Stimulated activated CD8-positive, alpha-beta memory T cell treated with anti-CD3 and anti-CD28 coated beads, Interleukin-12 subunit alpha, Interleukin-12 subunit beta, amount 100 ng/mL, for 24 hours (primary cell): ENCODE data around the gene RFFL.
A peak's percentile ranks its signal among the peaks of the same experiment; 100 is the strongest.
"Not testable (repeated sequence)": the region's sequence is repeated elsewhere in the genome, so short reads cannot be mapped to it uniquely, and the experiment has no call there.

Experiments
- DNase-seq: peaks from one replicate; pipeline ENCODE4 v3.0.0-alpha.2; 2020; ENCODE audit errors: extremely low read depth

The RFFL gene

DNA sequence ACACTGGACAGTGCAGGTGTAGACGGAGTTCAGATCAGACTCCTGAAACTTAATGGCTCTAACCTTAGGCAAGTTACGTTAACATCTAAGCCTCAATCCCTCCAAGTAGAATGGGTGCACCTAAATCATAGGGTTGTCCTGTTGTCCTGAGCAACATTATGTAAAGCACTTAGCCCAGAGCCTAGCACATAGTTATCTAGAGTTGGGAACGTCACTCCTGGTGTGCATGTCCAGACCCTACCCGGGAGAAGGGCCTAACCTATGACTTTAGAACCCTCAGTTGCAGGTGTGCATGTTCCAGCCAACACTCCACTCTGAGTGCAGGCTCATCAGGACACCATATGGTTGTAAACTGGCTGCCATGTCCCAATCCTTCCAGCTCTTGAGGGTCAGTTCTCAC is 57.2 kb downstream of the RFFL start:
- no peak for DNase-seq

DNA sequence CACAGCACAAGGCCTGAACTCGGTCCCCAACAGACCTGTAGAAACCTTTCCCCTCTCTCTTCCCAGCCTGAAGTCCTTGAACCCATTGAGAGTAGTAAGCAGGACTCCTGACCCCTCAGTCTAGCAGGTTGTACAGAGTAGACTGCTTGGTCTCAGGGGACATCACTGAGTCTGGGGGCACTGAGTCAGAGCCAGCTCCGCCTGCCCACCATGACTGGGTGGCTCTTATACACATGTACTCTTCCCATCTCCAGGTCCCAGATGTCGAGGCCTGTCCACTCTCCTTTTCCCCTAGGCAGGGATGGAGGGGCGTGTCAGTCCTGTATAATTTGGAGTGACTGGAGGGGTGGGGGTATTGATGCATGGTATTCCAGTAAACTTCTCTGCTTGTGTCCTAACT is 59.7 kb downstream of the RFFL start:
- no peak for DNase-seq

DNA sequence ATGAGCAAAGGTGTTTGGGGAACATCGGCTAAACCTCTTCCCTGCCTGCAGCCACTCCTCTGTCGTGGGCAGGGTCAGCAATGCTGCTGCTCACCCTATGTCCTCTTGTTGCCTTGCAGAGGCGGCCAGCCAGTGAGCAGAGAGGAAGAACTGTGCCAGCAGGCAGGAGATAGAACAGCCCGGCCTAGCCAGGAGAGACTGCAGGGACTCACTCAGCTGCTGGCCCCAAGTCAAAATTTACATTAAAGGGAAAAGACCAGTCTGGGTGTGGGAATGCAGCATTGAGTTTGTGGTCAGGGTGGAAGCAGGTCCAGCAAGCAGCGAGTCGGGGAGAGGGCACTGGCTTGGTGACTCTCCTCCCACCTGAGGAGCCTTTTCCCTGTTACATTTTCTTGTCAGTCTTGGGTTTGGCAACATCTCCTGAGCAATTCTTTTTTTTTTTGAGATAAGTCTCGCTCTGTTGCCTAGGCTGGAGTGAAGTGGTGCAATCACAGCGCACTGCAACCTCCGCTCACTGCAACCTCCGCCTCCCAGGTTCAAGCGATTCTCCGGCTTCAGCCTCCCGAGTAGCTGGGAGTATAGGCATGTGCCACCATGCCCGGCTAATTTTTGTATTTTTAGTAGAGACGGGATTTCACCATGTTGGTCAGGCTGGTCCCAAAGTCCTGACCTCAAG is 60.5 kb downstream of the RFFL start:
- no peak for DNase-seq

DNA sequence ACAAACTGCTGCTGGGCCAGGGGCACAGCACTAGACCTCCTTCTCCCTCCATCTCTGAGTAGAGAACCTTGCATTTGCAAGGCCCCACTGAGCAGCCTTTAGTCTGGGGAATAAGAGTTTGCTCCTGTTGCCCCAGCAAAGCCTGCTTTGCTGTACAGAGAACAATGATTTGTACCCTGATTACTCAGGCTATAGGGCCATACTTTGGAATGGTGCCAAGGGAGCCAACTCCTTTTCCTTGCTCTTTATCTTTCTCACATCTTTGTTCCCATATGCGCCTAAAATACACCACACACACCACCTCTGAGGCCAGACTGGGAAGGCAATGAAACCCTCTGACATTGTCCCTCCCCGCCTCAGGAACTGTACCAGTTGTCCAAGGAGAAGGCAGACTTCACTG is 62.0 kb downstream of the RFFL start:
- DNase-seq = no peak

DNA sequence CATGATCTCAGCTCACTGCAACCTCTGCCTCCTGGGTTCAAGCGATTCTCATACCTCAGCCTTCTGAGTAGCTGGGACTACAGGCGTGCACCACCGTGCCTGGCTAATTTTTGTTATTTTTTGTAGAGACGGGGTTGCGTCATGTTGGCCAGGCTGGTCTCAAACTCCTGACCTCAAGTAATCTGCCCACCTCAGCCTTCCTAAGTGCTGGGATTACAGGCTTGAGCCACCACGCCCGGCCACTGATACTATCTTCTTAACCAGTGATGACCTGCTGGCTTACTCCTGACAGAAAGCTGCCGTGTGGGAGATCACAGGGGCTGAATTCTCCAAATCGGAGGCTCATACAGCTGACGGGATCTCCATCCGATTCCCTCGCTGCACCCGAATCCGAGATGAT is 62.5 kb downstream of the RFFL start:
- not testable (repeated sequence) for DNase-seq

DNA sequence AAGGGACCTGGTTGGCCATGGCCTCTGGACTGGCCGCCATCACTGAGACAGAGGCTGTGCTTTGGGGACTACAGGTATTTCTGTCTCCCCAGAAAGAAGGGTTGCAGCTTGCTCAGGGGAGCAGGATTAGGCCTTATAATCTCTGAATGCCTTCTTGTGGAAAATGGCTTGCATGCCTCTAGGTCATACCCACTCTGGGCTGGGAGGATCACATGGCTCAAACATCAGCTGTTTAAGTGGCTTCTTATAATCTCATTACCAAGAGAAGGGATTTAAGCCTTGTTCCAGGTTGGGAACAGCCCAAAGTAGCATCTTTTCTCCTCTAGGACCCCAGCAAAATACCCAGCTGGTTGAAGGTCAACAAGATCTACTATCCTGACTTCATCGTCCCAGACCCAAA is 64.1 kb downstream of the RFFL start:
- DNase-seq = no peak

DNA sequence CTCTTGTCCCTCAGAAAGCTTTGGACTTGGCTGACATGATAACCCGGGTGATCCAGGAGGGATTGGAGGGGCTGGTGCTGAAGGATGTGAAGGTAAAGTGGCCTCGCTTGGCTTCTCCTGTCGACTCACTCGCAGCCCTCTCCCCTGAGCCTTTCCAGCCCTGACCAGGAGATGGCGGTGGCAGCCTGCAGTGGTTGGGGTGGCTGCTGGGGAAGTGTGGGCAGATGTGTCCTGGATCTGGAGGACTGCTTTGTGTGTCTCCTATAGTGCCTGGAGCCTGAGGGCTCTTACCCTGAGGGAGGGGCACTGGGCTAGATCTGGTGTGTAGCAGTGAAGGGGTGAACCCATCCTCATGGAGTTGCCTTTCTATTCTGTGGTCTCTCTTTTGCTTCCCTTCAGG is 65.3 kb downstream of the RFFL start:
- DNase-seq = peak; percentile 32

DNA sequence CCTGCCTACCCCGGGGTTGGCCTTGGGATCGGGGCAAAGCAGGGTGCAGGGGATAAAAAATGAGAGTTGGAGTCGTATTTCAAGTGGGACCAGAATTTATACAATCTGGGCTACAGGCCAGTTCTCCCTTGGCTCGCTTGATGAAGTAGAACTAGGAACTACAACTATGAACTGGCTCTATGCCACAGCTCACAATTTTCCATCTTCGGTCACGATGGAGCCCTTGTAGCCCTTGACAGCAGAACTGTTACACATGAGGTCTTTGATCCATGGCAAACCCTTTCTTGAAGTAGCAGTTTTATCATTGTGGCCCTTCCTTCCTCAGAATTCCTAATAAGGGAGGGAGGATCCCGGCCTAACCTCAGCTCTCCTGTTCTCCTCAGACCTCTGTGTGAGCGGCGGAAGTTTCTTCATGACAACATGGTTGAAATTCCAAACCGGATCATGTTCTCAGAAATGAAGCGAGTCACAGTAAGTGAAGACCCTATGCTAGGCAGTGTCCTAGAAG is 66.1 kb downstream of the RFFL start:
- DNase-seq = no peak

DNA sequence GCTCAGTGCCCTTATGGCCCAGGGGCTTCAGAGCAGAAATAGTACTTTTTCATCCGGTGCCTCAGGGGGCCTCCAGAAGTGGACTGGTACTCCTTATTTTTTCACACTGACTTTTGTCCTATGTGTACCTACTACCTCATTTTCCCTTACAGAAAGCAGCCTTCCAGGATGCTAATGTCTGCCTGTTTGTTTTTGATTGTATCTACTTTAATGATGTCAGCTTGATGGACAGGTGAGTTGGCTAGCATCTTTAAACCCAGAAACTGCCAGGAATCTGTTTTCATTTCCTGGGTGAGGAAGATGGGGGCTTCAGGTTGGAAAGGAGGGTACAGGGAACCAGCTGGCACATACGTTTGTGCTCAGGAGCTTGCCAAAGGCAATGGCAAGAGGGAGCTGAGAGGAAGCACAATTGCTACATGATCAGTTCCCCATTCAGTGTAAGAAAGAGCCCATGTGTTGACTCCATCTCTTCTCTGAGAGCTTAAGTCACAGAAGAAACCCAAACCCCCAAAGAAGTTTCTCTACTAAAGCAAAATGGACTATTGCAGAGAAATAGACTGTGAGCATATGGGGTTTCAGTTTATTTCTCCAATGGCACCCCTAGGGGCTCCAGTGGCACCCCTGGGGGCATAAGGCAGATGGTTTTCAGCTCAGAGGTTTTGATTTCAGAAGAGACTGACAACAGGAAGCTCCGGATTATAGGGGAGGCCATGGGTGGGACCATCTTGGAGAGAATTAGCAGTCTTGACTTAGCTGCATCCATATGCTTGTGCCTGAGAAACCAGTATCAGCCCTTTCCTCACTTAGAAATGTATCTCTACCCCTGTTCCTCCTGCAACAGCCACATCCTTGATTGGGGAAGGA is 66.9 kb downstream of the RFFL start:
- no peak for DNase-seq

DNA sequence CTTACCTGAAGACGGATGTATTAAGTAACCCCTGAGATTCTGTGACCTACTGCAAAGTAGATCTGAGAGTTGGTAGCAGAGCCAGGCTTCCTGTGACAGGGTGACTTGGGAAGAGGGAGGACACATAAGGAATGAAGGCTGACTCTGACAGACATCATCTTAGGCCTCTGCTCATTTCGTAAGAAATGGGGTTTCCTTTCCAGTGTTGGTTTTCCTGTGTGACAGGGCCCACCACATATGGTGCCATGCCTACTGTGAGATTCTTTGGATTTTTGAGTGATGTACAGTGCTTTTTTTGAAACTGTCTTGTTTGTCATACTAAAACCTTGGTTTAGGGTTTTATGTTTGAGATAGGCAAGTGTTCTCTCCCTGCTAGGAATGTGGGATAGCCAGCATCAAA is 70.5 kb downstream of the RFFL start:
- no peak for DNase-seq

DNA sequence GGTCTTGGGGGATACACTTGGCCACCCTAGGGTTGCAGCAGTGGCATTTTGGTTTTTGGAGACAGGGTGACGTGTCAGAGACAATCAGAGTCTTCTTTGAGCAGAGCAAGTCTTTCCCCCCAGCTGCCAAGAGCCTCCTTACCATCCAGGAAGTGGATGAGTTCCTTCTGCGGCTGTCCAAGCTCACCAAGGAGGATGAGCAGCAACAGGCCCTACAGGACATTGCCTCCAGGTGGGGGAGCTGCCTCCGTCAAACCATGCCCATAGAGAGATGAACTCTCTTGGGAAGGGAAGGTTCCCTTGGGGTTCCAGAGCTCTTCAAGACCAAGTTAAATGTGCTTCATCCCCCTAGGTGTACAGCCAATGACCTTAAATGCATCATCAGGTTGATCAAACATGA is 71.9 kb downstream of the RFFL start:
- no peak for DNase-seq

DNA sequence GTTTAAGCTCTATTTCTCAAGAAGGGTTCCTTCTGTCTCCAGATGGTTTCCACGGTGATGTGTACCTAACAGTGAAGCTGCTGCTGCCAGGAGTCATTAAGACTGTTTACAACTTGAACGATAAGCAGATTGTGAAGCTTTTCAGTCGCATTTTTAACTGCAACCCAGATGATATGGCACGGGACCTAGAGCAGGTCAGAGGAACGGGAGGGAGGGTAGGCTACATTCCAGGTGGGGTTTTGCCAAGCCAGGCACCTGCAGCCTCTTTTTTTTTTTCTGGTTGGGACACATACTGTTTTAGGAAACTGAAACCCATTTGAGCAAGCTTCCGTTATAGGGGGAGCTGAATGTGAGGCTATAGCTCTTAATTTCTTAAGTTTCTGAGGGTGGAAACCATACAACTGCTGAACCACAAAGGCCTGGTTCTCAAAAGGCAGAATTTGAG is 72.6 kb downstream of the RFFL start:
- no peak for DNase-seq

DNA sequence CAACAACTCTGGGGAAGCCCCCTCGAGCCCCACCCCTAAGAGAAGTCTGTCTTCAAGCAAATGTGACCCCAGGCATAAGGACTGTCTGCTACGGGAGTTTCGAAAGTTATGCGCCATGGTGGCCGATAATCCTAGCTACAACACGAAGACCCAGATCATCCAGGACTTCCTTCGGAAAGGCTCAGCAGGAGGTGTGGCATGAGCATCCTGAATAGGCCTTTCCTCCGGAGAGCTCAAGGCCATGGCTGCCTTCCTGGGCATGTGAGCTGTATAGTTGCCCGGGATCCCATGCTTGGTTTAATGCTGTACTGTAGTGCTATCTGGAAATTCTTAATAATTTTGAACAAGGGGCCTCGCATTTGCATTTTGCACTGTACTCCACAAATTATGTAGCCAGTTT is 74.0 kb downstream of the RFFL start:
- DNase-seq = no peak

DNA sequence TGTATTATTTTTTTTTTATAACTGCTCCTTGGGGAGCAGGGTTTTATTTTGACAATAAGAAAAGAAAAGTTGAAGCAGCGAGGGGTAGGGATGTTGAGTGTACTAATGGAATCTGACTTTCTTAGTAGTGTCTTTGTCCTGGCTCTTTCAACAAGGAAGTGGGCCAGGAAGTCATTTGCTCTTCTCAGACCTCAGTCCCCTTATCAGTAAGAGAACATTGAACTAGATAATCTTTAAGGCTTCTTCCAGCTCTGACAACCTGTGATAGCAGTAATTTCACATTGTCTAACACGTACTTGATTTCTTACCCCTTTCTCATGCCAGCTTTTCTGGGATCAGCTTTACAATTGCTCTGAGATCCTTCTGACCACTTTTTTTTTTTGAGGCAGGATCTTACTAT is 74.9 kb downstream of the RFFL start:
- no peak for DNase-seq

DNA sequence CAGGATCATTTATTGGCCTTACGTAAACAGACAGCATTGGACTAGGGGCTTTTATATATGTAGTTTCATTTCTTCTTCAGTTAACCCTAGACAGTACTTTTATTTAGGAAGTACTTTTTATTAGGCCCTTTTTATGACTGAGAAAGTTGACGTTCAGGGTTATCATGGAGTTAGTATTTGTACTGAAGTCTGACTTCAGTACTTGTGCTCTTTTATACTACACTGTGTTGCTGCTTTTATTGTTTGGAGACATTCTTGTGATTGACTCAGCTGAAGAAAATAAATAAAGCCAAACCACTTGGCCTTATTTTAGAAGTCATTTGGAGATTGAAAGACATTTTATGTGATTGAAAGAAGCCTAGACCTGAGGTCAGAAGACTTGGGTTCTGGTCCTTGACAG is 76.3 kb downstream of the RFFL start:
- no peak for DNase-seq

DNA sequence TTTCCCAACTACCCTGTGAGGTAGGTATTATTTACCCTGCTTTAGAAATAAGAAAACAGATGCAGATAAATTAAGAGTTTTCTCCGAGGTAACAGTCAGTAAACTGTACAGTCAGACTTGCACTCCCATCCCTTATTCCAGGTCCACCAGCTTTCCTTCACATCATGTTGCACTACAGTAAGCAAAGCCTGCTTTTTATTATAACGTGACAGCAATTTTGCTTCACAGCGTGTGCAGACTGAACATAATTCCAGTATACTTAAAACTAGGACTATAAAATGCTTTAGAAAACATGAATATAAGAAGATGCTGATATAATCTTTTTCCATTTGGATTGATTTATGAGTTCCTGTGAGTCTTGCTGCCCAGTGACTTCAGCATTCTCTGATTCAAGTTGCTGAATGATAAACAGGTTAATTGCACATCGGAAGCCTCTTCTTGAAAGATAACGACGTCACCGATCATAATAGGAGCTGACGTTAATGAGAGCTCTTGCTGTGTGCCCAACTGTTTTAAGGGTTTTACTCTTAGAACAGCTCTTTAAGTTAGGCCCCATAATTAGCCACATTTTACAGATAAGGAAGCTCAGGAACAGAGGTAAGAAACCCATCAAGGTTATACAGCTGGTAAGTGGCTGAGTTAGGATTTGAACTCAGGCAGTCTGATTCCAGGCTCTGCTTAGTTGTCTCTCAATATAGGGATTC is 81.8 kb downstream of the RFFL start:
- DNase-seq = no peak

DNA sequence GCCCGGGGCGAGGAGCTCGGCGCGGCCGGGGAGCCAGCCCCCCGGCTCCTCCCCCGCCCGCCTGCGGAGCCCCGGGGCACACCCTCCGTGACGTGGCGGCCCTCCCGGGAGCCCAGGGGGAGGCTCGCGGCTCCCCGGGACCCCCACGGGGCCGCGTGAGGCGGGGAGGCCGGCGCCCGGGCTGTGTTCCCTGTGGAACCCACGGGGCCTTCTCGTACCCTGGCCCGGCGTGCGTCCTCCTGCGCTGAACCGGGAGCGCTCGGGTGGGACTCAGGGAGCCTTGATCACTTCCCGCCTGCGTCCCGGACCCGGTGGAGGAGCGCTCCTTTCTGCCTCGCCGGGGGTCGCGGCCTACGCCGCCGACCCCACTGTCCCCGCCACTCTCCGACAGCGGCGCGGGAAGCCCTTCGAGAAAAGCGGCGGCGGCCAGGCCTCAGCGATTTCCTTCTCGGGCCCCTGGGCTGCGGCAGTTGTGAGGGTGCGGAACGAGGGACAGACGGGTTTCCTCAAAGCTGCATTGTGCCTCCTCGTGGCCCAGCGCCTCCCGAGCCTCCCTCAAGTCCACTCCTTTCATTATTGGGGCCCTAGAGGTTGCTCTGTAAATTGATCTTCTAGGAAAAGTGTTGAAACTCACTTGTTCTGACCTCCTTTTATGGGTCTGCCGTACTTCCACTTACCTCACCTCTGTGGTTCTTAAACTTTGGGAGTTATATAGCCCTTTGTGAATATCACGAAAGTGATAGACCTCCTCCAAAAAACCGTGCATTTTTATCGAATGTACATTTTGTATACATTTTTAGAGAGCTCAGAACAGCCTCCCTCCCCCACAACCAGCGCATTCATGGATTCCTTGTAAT is 82.6 kb downstream of the RFFL start:
- peak; percentile 50 for DNase-seq

DNA sequence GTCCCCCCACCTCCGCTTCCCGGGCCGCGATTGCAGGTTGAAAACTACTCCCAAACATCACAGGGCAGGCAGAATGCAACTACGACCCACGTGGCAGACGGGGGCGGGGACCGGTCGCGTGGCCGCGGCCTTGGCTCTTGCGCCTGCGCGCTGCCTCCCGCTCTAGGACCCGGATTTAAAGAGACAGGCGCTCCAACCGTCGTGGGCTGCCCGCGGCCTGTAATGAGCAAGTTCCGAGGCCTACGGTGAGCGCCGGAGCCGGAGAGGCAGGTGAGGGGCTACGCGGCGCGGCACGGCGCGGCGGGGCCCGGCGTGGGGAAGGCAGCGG is 83.2 kb downstream of the RFFL start, which contains the start of gene LIG3:
LIG3 (plus strand) TSS at position 160 of the 328 bp plus-strand sequence. CDS start 2,494 bp downstream, outside the sequence.
- DNase-seq = peak; percentile 93

DNA sequence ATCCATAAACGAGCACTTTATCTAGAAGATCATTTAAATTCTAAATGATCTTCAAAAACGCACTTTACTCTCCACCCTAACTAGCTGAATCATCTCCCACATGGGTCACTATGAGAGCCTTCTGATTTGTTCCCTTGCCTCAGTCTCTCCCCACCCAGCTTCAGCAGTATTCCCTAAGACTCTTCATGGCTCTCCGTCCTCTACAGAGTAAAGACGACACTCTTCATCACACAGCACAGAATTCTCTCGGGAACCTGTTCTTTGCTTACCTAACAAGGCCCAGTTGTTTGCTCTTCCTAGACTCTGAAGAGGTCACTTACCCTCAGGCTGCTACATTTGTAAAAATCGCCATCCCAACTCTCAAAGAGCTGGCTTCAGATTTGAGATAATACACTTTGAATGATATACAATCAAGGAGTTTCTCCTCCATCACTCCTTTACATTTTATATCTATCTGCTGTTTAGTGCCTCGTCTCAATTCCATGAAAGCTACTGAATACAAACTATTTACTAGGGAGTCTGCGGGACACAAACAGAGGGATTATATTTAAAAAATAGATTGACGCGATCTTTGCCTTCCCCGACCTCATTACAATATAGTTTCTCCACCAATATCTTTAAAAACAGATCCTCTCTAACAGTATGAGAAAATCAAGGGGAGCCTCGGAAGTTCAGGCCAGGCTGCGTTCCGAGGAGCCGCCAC is 83.7 kb downstream of the RFFL start:
- no peak for DNase-seq

DNA sequence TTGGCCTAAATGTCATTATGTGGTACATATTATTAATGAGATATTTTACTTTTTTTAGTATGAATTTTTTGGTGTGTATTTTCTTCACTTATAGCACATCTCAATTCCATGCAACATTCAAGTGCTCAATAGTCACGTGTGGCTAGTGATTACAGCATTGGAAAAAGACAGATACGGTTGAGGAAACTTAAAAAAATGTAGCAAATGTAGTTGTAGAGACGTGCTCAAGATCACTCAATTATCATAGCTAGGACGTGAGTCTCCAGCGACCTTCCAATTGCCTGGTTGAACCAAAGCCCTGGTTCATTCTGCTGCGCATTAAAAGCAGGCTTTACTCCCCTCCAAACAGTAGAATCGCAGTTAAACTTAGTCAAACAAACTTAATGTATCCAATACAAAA is 84.4 kb downstream of the RFFL start:
- no peak for DNase-seq
